GM04504 (cell line): ENCODE data around the gene CAPZB.
A peak's percentile ranks its signal among the peaks of the same experiment; 100 is the strongest.
"Not testable (repeated sequence)": the region's sequence is repeated elsewhere in the genome, so short reads cannot be mapped to it uniquely, and the experiment has no call there.

ENCODE experiments used
- DNase-seq: peaks from one replicate; pipeline ENCODE4 v3.0.0-alpha.2; 2012; ENCODE audit warnings: low read depth

The CAPZB gene

GRCh38 chr1:19497443-19497842 is 12.1 kb upstream of the CAPZB start:
- not testable (repeated sequence) for DNase-seq

GRCh38 chr1:19496527-19496874 is 11.2 kb upstream of the CAPZB start:
- no peak for DNase-seq

DNA sequence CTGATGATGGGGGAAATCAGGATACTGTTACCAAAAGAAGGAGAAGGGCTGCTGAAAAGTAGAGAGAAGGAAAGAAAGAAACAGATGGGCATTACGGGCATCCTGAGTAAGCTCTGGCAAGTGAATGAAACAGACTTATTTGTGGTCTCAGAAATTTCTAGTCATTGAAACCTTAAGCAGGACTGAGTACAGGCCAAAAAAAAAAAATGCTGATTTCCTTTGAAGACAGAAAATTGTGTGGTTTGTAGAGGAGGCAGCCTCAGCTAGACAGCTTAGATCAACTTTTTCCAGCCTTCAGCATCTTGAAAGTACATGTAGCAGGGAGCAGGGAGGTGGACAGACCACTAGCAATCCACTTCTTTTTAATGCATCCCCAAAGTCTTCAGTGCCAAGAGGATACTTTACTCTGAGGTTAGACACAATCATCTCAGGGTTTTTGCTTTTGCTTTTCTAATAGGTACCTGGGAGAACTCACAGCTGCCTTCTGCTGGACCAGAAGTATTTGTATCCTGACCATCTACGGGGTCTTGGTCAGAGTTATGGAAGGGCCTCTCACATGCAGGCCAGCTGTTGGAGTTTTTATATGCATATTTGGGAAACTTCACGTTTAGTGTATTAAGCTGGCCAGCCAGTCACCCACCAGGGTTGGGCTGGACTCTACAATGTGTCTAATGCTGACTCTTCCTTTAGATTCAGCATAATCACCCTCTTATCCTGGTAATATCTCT is 10.6 kb upstream of the CAPZB start:
- DNase-seq: peak; percentile 43

- no peak for DNase-seq
Observed at GRCh38 chr1:19495000-19495656, 9.8 kb upstream of the CAPZB start.

- no peak for DNase-seq
Observed at GRCh38 chr1:19493547-19493946, 8.2 kb upstream of the CAPZB start.

- no peak for DNase-seq
Observed at GRCh38 chr1:19489996-19490395, 4.7 kb upstream of the CAPZB start.

- DNase-seq: no peak
Observed at GRCh38 chr1:19488136-19488535, 2.8 kb upstream of the CAPZB start.

DNA sequence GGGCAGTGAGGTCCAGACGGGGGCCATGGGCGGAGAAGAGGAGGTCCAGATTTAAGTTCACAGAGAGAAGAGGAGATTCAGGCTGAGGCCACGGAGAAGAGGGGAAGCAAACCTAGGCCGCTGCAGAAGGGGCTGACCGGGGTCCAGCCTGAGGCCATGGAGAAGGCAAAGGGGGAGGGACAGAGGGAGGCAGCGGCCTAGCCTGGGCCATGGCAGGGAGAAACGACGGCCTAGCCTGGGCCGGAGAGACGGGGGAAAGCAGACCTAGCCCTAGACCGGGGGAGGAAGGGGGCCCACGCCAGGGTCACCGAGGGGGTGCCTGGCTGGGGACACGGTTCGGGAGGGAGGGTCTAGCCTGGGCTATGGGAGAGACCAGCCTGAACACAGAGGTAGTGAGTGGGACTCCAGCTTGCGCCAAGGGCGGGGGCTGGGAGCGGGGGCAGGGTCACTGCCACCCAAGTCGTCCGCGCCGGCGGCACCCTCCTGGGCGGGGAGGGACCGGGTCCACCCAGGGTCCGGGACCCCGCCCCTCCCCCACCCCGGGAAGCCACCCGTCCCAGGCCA is 459 bp downstream of the CAPZB start:
- DNase-seq: no peak

- no peak for DNase-seq
Observed at GRCh38 chr1:19484338-19484797, 971 bp downstream of the CAPZB start.

DNA sequence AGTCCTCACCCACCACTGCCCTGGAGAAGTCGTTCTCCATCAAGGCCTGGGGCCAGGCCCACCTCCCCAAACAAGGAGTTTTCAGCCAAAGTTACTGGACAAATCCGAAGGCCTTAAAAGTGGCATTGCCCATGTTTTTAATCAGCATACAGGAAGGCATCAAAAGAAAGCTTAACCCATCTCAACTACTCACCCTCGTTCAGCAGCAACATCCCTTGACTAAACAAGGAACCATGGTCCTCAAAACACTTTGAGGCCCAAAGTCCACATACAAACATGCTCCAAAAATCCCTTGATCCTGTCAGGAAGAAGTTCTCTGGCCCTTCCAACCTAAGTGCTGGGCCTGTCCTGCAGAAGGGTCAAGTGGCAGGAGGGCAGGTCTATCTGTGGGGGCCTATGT is 1.6 kb downstream of the CAPZB start:
- no peak for DNase-seq

- DNase-seq: no peak
Observed at GRCh38 chr1:19483261-19483660, 2.1 kb downstream of the CAPZB start.

DNA sequence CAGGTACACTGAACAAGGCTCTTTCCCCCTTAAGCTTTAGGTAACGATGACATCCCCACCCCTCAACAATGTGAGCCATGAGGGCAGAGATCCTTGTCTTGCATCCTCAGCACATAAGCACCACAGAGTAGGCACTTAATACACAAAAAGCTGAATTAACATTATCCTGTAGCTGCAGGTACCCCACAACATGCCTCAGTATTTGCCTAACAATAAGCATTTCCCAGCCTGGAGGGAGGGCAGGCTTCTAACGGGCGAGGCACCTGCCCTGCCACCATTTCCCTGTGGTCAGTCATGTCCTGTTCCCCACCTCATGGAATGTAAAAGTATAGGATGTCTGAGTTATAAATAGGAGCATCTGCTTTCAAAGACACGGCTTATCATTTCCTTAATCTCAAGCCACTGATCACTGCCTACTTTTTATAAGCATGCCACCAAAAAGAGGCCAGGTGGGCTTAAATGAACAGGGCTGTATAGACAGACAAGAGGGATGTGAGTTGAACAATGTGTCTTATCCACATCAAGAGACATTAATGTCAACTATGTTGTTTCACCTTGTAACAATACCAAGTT is 3.4 kb downstream of the CAPZB start:
- DNase-seq: no peak

DNA sequence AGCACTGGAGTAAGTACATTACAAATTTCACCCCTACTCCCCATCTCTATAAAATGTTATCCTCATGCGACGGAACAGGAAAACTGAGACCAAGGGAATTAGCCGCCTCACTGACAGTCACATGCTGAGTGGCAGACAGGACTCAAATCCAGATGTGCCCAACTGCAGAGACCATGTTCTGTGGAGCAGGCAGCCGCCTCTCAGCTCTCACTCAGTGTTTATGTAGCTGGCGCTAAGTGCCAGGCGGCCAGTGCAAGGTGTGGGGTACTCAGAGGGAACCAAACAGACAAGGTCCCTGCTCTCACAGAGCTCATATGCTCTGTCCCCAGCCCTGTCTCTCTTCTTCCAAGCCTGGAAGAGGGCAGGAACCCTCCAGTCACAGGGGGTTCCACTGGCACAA is 5.1 kb downstream of the CAPZB start:
- DNase-seq: no peak

GRCh38 chr1:19479351-19480120 is 5.8 kb downstream of the CAPZB start:
- DNase-seq: no peak

DNA sequence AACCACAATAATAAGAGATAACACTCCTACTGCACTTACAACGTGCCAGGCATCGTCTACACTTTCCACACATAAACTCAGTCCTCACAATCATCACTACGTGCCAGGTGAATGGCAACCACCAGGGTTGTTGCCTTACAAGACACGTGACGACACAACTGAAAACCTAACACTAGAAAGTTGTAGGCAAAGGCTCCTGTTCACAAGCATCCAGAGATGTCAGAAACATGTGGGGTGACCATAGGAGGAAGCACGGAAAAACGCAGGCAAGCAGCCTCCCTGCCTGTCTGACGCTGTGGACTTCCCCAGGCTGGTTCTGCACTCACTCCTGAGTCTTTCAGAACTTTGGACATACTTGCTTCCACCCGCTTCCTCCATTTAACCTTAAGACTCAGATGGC is 7.0 kb downstream of the CAPZB start:
- DNase-seq: no peak

GRCh38 chr1:19477284-19478249 is 7.8 kb downstream of the CAPZB start:
- DNase-seq: no peak

GRCh38 chr1:19476450-19477190 is 8.7 kb downstream of the CAPZB start:
- DNase-seq: no peak

GRCh38 chr1:19475296-19475695 is 10.0 kb downstream of the CAPZB start:
- DNase-seq: no peak

- no peak for DNase-seq
Observed at GRCh38 chr1:19472174-19472573, 13.2 kb downstream of the CAPZB start.

GRCh38 chr1:19469004-19469403 is 16.3 kb downstream of the CAPZB start:
- DNase-seq: no peak
